Activated CD4-positive, alpha-beta T cell treated with anti-CD3 and anti-CD28 coated beads for 1 hour (primary cell): ENCODE measurements around the gene IGF1R.

Source experiments
- DNase-seq: peaks from one replicate; pipeline ENCODE4 v3.0.0-alpha.2; 2020

The IGF1R gene

GRCh38 chr15:98924401-98925049, 276.2 kb downstream of the IGF1R start:
- DNase-seq: no peak

DNA sequence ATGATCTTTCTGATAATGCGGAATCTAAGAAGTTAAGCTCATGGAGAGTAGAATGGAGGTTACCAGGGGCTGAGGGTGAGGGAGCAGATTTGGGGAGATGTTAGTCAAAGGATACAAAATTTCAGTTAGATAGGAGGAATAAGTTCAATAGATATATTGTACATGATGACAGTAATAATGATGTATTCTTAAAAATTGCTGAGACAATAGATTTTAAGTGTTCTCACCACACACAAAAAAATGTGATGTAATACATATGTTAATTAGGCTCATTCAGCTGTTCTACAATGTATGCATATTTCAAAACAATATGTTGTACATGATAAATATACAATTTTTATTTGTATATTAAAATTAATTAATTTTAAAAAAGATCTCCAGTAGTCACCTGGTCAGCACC, 277.9 kb downstream of the IGF1R start:
- DNase-seq: no peak

DNA sequence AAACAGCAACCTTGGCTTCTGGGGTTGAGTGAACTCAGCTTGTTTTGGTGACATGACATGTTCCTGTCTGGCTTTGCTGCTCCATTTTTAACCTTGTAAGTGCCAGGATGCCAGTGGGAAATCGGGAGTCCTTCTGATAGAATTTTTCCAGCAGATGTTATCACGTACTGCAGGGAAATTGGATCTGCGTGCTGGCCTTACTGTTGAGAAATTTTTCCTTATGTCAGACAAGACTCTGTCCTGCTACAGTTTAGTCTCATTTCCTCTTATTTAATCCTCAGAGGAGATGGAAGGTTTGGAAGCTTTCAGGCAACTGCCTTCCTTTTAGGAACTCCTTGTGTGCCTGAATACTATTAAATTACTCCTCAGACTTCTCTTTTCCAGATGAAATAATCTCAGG, 278.7 kb downstream of the IGF1R start:
- no peak for DNase-seq

DNA sequence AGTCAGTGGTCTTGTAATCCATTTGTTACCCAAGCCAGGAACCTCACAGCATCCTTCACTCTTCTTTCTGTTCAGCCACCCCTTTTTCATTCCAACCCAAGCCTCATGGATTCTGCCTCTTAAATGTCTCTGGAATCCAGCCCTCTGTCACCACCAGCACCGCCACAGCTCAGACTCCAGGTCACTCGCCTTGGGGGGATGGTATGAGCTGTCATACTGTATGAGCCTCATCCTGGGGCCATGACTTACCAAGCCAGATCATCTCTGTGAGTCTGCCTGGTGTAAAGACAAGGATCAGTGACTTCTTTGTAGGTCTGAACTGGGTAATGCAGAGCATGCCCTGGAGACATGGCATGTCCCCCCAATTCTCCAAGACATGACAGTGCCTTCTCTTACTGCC, 279.7 kb downstream of the IGF1R start:
- DNase-seq: no peak

DNA sequence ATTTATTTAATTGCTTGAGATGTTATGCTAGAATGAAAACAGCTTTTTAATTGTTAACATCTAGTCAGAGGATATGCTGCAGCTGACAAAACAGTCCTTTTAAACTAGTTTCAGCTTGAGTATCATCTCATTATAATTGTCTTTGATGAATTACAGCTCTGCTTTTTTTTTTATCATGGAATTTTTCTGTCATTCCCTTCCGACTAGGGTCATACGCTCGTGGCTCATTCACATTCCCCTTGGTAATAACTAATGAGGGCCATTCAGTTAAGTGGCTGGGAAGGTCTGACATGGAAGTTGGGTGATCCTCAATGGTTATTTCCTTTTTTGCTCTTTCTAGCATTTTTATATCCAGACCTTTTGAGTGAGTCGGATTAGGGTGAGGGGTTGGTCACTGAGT, 282.2 kb downstream of the IGF1R start:
- DNase-seq: no peak

- no peak for DNase-seq
Measured at GRCh38 chr15:98931004-98931403, 282.7 kb downstream of the IGF1R start.

- DNase-seq: no peak
Measured at GRCh38 chr15:98933406-98933805, 285.1 kb downstream of the IGF1R start.

DNA sequence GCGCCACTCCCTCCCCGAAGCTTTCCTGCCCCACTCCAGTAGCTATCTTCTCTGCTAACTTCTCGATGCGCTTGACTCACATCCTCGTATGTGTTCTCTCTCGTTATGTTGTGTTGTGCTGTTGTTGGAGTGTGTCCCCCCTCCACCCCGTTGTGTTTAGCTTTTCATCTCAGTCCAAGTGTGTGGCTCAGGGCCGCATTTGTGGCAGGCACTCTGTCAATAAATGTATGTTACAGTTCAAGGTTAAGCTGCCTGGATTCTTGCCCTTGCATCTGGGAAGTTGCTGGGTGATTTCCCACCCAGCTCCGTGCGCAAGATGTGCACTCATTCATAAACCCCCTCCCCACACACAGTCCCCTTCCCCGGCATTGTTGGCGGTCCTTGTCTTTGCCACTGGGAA, 287.4 kb downstream of the IGF1R start:
- no peak for DNase-seq

- no peak for DNase-seq
Measured at GRCh38 chr15:98937413-98938104, 289.2 kb downstream of the IGF1R start.

GRCh38 chr15:98938105-98938417, 289.7 kb downstream of the IGF1R start:
- DNase-seq: no peak

GRCh38 chr15:98938799-98939198, 290.5 kb downstream of the IGF1R start:
- DNase-seq: no peak

DNA sequence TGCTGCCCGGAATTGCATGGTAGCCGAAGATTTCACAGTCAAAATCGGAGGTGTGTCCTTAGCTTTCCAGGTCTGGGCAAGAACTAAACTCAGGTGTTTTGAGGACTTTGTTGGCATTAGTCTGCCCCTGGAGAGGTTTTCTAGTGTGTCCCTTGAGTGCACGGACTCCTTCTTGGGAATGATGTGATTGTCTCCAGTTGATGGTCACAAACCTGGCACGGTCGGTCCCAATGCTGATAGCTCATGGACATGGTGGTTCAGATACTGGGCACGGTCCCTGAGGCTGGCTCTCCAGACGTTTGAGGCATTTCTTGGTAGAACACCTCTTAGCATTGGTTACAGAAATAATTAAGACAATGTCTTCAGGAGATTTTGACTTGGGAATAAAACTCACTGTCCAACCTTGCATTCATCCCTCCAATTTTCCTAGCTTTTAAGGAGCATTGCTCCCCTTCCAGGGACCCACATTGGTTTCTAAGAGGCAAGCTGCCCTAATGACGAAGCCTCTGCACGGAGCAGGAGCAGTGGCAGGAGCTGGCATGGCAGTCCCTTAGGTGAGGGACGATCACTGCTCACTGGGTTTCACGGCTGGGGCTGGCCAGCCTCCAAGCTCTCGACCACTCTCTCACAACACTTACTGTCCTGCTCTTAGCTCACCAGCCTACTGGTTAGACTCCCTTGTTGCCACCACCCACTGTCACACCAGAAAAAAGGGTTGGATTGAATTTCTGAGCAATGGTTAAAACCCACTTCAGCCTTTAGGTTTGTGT, 291.2 kb downstream of the IGF1R start:
- DNase-seq: no peak

DNA sequence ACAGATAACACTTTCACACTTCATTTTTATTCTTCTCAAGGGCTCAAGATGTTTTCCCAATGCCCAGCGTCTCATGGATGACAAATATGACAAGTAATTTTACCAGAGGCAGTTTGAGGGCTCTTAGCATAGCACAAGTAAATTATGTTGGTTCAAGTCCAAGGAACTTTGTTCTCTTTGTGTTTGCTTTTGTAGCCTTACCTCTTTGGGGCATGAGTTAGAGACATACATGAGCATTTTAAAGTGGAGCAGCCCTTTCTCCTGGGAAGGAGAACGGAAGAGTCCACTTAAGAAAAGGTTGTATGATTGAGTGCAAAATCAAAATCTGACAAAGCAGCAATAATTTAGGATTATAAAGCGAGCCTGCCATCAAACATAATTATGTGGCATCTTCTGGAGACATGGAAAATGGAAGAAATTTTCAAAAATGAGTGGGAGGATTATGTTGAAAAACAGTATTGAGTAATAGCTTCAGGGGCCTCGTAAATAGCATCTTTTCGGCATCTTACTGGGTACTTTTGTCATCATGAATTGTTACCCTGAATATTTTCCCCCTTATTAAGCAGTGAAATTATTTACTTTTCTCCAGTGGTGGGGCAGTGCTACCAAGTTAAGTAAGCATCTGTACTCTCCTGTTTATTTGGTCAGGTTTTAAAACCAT, 293.4 kb downstream of the IGF1R start:
- DNase-seq: no peak

- no peak for DNase-seq
Measured at GRCh38 chr15:98942431-98942830, 294.1 kb downstream of the IGF1R start.

GRCh38 chr15:98943051-98943508, 294.7 kb downstream of the IGF1R start:
- DNase-seq: no peak

- no peak for DNase-seq
Measured at GRCh38 chr15:98943601-98944151, 295.3 kb downstream of the IGF1R start.

DNA sequence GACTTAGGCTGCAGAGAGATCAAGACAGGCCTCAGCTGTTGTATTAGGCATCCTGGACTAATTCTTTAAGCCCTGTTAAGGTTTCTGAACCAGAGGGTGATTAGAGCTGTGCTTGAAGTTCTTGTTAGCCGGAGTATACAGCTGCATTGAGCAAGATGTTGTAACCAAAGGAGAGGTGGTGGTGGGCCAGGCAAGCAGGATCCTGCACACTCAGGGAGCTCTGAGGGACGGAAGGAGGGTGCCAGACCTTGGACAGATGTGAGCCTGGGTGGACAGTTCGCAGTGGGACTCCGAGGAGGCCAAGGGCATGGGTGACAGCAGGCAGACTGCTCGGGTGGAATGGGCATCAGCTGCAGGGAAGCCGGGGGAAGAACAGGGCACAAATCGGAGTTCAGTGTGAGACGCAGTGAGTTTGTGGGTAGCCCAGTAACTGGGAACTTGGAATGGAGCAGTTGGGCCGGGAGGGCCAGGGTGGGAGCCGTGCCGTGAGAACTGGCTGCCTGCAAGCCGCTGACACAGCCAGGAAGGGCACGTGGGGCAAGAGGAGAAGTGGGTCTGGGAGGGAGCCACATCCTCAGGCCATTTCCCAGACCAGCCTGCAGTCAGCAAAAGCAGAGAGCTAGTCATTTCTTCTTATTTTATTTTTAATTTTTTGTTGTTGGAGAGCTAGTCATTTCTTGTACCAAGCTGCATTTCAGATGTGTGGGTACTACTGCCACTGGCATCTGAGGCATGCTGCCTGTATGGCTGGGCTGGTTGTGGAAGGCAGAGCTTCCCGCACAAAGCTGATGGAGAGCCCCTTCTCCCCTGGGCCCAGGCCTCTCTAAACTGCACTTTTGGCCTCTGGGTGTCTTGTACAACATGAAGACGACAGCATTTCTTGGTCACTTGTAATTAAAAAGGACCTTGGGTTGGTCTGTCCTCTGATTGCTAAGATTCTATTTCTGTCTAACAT, 298.2 kb downstream of the IGF1R start:
- no peak for DNase-seq

- no peak for DNase-seq
Measured at GRCh38 chr15:98948456-98948855, 300.1 kb downstream of the IGF1R start.

- no peak for DNase-seq
Measured at GRCh38 chr15:98948941-98949340, 300.6 kb downstream of the IGF1R start.

GRCh38 chr15:98949624-98950023, 301.3 kb downstream of the IGF1R start:
- DNase-seq: no peak

DNA sequence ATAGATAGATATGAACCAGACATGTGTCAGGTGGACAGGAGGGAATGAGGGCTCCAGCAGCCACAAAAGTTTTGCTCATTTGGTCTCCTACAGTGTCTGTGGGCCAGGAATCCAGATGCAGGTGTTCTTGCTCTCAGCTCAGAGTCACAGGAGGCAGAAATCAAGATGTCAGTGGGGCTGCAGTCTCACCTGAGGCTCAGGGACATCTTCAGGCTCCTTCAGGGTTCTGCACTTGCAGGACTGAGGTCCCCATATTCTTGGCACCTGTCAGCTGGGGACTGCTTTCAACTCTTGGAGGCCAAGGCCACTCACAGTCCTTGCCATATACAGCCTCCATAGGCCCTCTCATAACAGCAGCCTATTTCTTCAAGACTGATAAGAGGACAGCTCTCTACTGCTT, 301.9 kb downstream of the IGF1R start:
- DNase-seq: no peak

DNA sequence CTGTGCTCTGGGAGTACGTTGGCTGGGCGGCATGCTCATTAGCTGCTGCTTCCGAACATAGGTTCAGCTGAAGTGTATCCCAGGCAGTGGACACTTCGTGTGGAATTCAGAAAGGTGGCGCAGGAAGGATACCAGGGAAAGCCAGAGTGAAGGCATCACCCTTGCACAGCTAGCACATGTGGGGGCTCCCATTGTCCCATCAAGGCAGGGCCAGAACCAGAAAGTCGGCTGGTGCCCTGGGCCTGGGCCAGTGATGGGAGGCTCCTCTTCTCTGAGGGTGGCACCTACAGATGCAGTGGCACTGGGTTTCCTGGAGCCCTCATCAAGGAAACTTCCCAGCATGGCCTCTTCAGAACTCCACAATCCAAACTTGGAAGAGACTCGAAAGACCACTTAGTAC, 302.7 kb downstream of the IGF1R start:
- DNase-seq: no peak
